VCaP (cell line): ENCODE measurements around the gene RNASE9.

Experiments used
- H3K27ac ChIP-seq: fragments of 450-650 bp; 2 replicates; pipeline ENCODE4 v1.5.1; 2017
- CTCF ChIP-seq: fragments of 450-650 bp; conservative IDR thresholded peaks from 2 replicates; pipeline ENCODE4 v1.5.1; 2017; ENCODE audit warnings: mild to moderate bottlenecking, moderate library complexity

The RNASE9 gene

GRCh38 chr14:20530771-20531571 lies 29.9 kb downstream of the RNASE9 start:
- peak; percentile 85 for TF ChIP-seq CTCF
- H3K27ac ChIP-seq = no peak overlapping the region

GRCh38 chr14:20529806-20530205 lies 31.0 kb downstream of the RNASE9 start:
- TF ChIP-seq CTCF = no peak

GRCh38 chr14:20524027-20524426 lies 36.8 kb downstream of the RNASE9 start:
- no peak for TF ChIP-seq CTCF
- no peak overlapping the region for H3K27ac ChIP-seq

More at GRCh38 chr14:20529806-20530205, 31.0 kb downstream of the RNASE9 start:
- no peak overlapping the region for H3K27ac ChIP-seq

GRCh38 chr14:20522332-20522731 lies 38.5 kb downstream of the RNASE9 start:
- no peak overlapping the region for H3K27ac ChIP-seq
- TF ChIP-seq CTCF = no peak

GRCh38 chr14:20516921-20517320 lies 43.9 kb downstream of the RNASE9 start:
- H3K27ac ChIP-seq = no peak overlapping the region

GRCh38 chr14:20515846-20516245 lies 45.0 kb downstream of the RNASE9 start:
- no peak for TF ChIP-seq CTCF
- no peak overlapping the region for H3K27ac ChIP-seq

More at GRCh38 chr14:20516921-20517320, 43.9 kb downstream of the RNASE9 start:
- no peak for TF ChIP-seq CTCF

- TF ChIP-seq CTCF = no peak
- no peak overlapping the region for H3K27ac ChIP-seq
These were observed 48.5 kb downstream of the RNASE9 start for GRCh38 chr14:20512177-20512905.
